Endothelial cell of umbilical vein (primary cell): ENCODE data around the gene TMEM106C.

Experiments used
- CTCF ChIP-seq, 2 donors: IDR thresholded peaks; 1 replicate in 1 of 2; 2 replicates in 1 of 2; pipeline ENCODE4 v1.5.1; 2011; ENCODE audit warnings: low read length in 2 of 2, mild to moderate bottlenecking in 2 of 2, moderate library complexity in 2 of 2, control low read depth in 1 of 2, inconsistent platforms in 1 of 2, low read depth in 1 of 2; ENCODE audit not compliant: insufficient read depth in 1 of 2; ENCODE audit errors: extremely low read depth in 1 of 2
- EZH2 ChIP-seq: IDR thresholded peaks from 2 replicates; pipeline ENCODE4 v1.6.1; 2012; ENCODE audit warnings: borderline replicate concordance, low read depth, mild to moderate bottlenecking, moderate library complexity, low read length, inconsistent platforms; ENCODE audit not compliant: severe bottlenecking
- FOS ChIP-seq: IDR thresholded peaks from 2 replicates; pipeline ENCODE4 v1.6.1; 2011; ENCODE audit warnings: mild to moderate bottlenecking, low read length, moderate library complexity, borderline replicate concordance; ENCODE audit not compliant: insufficient read depth
- GATA2 ChIP-seq: IDR thresholded peaks from 2 replicates; pipeline ENCODE4 v1.7.0; 2011; ENCODE audit warnings: low read depth, mild to moderate bottlenecking, moderate library complexity, mixed read lengths, low read length; ENCODE audit not compliant: insufficient read length, insufficient read depth
- JUN ChIP-seq: IDR thresholded peaks from 2 replicates; pipeline ENCODE4 v1.6.1; 2011; ENCODE audit warnings: borderline replicate concordance, low read depth; ENCODE audit not compliant: insufficient read length, insufficient read depth
- MAX ChIP-seq: IDR thresholded peaks from 2 replicates; pipeline ENCODE4 v1.6.1; 2011; ENCODE audit not compliant: insufficient read depth, insufficient read length
- MYC ChIP-seq: IDR thresholded peaks from one replicate; pipeline ENCODE4 v1.6.1; 2011; ENCODE audit warnings: mild to moderate bottlenecking, low read depth, low read length
- POLR2A ChIP-seq: IDR thresholded peaks from 2 replicates; pipeline ENCODE4 v1.6.1; 2012; ENCODE audit warnings: low read depth, mild to moderate bottlenecking, control low read depth, low read length
- POLR2AphosphoS5 ChIP-seq: IDR thresholded peaks from 2 replicates; pipeline ENCODE4 v1.6.1; 2012; ENCODE audit warnings: low read depth, mild to moderate bottlenecking, control low read depth, low read length, moderate library complexity; ENCODE audit not compliant: insufficient read depth

GRCh38 chr12:48010366-48010970 lies 47.1 kb downstream of the TMEM106C start:
- no peak for TF ChIP-seq CTCF (IDR thresholded peaks at IDR 0.05; ENCODE audit: extremely low read depth in 1 of 2, insufficient read depth in 1 of 2, low read depth in 1 of 2, low read length in 2 of 2)
- no peak for TF ChIP-seq POLR2A
- TF ChIP-seq EZH2 = no peak
- TF ChIP-seq POLR2AphosphoS5 = no peak
- TF ChIP-seq MAX = no peak
- no peak for TF ChIP-seq GATA2
- no peak for TF ChIP-seq JUN
- TF ChIP-seq MYC = no peak
- TF ChIP-seq FOS = no peak
